Upper lobe of left lung (tissue), 4 donors: ENCODE data around the gene SLC18A3.

Source experiments
- POLR2AphosphoS5 ChIP-seq, 2 donors: sonication (generic); formaldehyde crosslinking; IDR thresholded peaks; one replicate each; pipeline ENCODE4 v1.5.1; 2017; ENCODE audit warnings: antibody characterized with exemption in 2 of 2
- TF ChIP-seq, protein P1 (sequence below), 6 experiments: fragments of 450-650 bp in 4 of 6; fragments of 200-600 bp in 2 of 6; sonication (generic) in 2 of 6; IDR thresholded peaks; one replicate each; pipeline ENCODE4 v1.5.1; 2016 to 2019; ENCODE audit warnings: antibody characterized with exemption in 6 of 6

DNA sequence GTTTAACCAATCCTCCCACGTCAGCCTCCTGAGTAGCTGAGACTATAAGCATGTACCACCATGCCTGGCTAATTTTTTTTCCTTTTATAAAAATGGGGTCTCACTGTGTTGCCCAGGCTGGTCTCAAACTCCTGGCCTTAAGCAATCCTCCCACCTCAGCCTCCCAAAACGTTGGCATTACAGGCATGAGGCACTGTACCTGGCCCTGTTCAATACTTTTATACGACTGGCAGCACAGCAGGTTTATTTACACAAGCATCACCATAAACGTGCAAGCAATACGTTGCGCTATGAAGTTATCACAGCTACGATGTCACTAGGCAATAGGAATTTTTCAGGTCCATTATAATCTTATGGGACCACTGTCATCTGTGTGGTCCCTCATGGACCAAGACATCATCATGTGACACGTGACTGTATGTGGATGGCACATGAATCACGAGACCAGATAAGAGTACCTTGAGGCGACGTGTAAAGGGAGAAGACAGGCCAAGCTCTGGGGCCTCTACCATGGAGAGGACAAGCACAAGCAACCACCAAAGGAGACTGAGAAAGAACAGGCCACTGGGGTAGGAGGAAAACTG is 34.5 kb upstream of the SLC18A3 start:
- no peak for TF ChIP-seq POLR2AphosphoS5 (IDR thresholded peaks at IDR 0.05)
- TF ChIP-seq, protein P1, sequence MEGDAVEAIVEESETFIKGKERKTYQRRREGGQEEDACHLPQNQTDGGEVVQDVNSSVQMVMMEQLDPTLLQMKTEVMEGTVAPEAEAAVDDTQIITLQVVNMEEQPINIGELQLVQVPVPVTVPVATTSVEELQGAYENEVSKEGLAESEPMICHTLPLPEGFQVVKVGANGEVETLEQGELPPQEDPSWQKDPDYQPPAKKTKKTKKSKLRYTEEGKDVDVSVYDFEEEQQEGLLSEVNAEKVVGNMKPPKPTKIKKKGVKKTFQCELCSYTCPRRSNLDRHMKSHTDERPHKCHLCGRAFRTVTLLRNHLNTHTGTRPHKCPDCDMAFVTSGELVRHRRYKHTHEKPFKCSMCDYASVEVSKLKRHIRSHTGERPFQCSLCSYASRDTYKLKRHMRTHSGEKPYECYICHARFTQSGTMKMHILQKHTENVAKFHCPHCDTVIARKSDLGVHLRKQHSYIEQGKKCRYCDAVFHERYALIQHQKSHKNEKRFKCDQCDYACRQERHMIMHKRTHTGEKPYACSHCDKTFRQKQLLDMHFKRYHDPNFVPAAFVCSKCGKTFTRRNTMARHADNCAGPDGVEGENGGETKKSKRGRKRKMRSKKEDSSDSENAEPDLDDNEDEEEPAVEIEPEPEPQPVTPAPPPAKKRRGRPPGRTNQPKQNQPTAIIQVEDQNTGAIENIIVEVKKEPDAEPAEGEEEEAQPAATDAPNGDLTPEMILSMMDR (IDR thresholded peaks at IDR 0.05) = no peak
